ENCODE measurements around the gene MASTL. TPM values are rescaled to one million over a fixed set of nuclear protein-coding genes. Genes with fewer than 3 reads are reported as not detected.

Gene MASTL
- total RNA-seq, 4 donors from 2014 or later = 5.2 to 20.2 (median 9.2) TPM

DNA sequence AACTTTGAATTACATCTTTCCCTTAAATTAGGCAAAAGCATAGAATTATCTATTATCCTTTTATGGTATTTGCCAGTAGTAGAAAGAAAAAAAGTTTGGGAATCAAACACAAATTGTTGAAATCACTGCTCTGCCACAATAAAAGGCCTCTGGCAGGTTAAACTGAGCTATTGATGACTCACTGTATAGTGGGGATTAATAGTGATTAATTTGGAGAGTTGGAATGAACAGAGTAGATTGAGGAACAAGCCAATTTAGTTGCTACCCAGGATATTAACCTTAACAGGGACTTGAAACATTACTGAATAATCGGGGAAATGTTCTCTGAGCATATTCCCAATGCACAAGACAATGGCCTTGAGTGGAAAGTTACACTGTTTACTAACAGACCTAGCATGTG is 33.1 kb downstream of the MASTL start:
- TF ChIP-seq, protein P1, sequence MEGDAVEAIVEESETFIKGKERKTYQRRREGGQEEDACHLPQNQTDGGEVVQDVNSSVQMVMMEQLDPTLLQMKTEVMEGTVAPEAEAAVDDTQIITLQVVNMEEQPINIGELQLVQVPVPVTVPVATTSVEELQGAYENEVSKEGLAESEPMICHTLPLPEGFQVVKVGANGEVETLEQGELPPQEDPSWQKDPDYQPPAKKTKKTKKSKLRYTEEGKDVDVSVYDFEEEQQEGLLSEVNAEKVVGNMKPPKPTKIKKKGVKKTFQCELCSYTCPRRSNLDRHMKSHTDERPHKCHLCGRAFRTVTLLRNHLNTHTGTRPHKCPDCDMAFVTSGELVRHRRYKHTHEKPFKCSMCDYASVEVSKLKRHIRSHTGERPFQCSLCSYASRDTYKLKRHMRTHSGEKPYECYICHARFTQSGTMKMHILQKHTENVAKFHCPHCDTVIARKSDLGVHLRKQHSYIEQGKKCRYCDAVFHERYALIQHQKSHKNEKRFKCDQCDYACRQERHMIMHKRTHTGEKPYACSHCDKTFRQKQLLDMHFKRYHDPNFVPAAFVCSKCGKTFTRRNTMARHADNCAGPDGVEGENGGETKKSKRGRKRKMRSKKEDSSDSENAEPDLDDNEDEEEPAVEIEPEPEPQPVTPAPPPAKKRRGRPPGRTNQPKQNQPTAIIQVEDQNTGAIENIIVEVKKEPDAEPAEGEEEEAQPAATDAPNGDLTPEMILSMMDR (IDR thresholded peaks at IDR 0.05) = no peak
- no peak for ATAC-seq (ENCODE audit: low FRiP score)
- no peak for DNase-seq (ENCODE audit: low spot score)

GRCh38 chr10:27188897-27189296 is 33.7 kb downstream of the MASTL start:
- TF ChIP-seq, protein P1 (IDR thresholded peaks at IDR 0.05) = no peak
- ATAC-seq (ENCODE audit: low FRiP score) = no peak

GRCh38 chr10:27190508-27190907 is 35.4 kb downstream of the MASTL start:
- ATAC-seq (ENCODE audit: low FRiP score) (no peak), DNase-seq (ENCODE audit: low spot score) (no peak)
- TF ChIP-seq, protein P1 (IDR thresholded peaks at IDR 0.05) = no peak

More at GRCh38 chr10:27188897-27189296, 33.7 kb downstream of the MASTL start:
- DNase-seq (ENCODE audit: low spot score) = no peak

DNA sequence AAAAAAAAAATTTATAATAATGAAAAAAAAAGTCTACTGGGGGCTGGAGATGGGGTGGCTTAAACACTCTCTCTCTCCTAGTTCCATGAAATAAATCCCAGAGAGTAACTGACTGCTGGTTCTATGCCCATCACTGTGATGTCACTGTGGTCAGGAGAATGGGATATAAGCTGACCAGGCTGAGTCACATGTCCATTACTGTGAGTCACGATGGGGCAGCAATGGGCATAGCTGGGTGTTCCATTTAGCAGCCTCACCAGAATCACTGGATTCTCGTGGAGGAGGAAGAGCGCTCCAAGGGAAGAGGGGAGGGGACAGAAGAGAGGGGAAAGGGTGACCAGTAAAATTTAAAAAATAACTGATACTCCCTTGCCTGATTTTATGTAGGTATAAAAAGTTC is 37.1 kb downstream of the MASTL start:
- DNase-seq (ENCODE audit: low spot score) (no peak), ATAC-seq (ENCODE audit: low FRiP score) (peak; percentile 87)
- TF ChIP-seq, protein P1 (IDR thresholded peaks at IDR 0.05) = no peak

- DNase-seq (ENCODE audit: low spot score) (no peak), ATAC-seq (ENCODE audit: low FRiP score) (peak; percentile 84)
- TF ChIP-seq, protein P1 (IDR thresholded peaks at IDR 0.05) = no peak
These were observed 42.9 kb downstream of the MASTL start for GRCh38 chr10:27197980-27198620.

GRCh38 chr10:27203806-27204205 is 48.7 kb downstream of the MASTL start:
- TF ChIP-seq, protein P1 (IDR thresholded peaks at IDR 0.05) = no peak
- ATAC-seq (ENCODE audit: low FRiP score) (no peak), DNase-seq (ENCODE audit: low spot score) (no peak)

DNA sequence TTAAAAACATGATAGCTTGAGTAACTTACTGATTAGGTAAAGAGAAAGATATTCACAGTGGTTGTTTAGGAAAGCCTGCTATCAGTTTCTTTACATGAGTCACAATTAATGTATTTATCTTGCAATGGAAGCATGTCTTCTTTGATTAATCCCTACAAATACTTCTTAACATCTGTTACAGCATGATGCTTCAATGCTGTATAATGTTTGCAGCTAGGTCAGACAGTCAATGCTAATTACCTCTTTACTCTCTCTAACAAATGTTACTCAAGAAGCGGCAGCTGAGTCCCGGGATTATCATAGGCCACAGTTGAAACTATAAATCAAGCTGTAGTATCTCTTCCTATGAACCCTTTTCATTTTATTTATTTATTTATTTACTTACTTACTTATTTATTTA is 52.2 kb downstream of the MASTL start:
- TF ChIP-seq, protein P1 (IDR thresholded peaks at IDR 0.05) = no peak
- no peak for DNase-seq (ENCODE audit: low spot score)
- ATAC-seq (ENCODE audit: low FRiP score) = no peak
